Activated T-cell treated with anti-CD3 and anti-CD28 coated beads, Interleukin-2, amount 50 U/mL, for 1 hour (primary cell): ENCODE data around the gene SLCO1A2.
"Not testable (repeated sequence)": the region's sequence is repeated elsewhere in the genome, so short reads cannot be mapped to it uniquely, and the experiment has no call there.

Experiments used
- DNase-seq: peaks from one replicate; pipeline ENCODE4 v3.0.0-alpha.2; 2020

Gene SLCO1A2, protein sequence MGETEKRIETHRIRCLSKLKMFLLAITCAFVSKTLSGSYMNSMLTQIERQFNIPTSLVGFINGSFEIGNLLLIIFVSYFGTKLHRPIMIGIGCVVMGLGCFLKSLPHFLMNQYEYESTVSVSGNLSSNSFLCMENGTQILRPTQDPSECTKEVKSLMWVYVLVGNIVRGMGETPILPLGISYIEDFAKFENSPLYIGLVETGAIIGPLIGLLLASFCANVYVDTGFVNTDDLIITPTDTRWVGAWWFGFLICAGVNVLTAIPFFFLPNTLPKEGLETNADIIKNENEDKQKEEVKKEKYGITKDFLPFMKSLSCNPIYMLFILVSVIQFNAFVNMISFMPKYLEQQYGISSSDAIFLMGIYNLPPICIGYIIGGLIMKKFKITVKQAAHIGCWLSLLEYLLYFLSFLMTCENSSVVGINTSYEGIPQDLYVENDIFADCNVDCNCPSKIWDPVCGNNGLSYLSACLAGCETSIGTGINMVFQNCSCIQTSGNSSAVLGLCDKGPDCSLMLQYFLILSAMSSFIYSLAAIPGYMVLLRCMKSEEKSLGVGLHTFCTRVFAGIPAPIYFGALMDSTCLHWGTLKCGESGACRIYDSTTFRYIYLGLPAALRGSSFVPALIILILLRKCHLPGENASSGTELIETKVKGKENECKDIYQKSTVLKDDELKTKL

DNA sequence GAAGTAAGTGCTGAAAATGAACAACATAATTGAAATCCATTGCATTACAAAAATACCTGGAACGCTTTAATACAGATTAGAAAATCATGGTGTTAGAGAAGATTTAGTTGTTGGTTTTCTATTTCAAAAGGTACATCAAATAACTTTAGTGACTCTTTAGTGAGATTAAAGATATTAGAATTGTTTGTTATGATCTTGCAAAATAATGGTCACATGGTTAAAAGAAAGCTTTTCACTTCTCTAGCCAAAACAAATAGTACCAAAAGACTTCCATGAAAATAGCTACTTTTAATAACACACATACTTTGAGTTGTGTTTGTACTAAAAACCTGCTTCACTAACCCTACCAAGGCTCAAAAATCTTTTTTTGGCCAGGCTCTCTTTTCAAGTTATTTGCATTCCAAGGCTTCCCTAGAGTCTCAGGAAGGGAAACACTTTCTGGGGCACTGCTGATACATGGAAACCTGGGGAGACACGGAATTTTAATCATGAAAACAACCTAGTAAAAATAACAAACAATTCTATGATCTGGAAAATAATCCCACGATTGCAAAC lies at the start of gene SLCO1A2:
SLCO1A2 (minus strand) TSS at position 147 of the 555 bp plus-strand sequence. CDS start 270 bp downstream, outside the sequence.
- DNase-seq = no peak

DNA sequence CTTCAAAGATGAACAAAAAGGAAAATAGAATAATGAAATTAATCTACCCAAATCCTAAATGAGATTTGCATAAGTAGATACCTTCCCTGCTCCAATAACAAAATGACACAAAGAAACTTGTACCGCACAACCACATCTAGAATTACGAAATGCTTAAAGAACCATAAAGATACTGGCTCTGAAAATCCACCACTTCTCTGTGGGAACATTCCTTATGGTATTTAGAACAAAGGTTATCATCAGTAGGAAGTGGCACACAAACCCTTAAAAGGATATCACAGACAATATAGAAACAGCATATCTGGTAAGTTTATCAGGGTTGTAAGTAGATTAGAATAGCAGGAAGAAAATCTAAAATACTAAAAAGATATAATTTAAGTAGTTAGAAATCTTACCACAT lies 49.5 kb upstream of the SLCO1A2 start:
- no peak for DNase-seq

DNA sequence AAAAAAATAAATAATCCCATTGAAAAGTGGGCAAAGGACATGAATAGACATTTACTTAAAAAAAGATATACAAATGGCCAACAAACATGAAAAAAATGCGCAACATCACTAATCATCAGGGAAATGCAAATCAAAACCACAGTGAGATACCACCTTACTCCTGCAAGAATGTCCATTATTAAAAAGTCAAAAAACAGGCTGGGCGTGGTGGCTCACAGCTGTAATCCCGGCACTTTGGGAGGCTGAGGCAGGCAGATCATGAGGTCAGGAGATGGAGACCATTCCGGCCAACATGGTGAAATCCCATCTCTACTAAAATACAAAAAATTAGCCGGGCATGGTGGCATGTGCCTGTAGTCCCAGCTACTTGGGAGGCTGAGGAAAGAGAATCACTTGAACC lies 46.6 kb upstream of the SLCO1A2 start:
- DNase-seq = not testable (repeated sequence)

DNA sequence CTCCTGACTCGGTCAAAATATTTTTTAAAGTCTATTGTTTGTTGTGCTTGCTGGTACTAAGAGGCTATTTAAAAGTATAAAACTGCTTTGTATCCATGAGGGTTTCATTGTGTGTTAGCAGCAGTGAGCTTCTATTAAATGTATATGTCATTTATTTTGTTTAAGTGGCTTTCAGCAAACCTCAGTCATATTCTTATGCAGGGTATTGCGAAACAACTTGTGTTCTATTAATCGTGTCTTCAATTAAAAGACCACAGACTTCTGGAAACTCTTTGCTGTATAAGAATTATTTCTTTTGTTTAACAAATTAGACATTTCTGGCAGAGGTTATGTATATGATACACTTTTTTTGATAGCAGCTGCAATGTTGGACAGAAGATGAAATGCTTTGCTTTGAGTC lies 44.5 kb upstream of the SLCO1A2 start:
- no peak for DNase-seq

DNA sequence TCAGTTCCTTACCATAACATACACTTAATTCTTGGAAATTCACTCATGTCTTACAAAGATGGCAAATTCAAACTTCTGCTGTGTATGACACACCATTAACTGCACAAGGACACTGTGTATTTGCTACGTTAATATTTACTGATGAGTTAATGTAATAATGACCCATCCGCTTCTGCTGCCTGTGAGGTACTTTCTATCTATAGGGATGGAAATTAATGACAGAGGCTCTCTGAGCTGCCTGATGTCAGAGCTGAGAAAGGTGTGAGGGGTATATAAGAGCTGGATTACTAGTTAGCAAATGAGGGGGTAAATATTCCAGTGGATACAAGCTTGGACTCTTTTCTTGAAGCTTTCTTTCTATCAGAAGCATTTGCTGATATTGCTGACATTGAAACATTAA lies 37.9 kb upstream of the SLCO1A2 start, which contains the start of gene IAPP:
IAPP (plus strand) TSS at position 301 of the 400 bp plus-strand sequence. CDS start 450 bp downstream, outside the sequence.
- DNase-seq = no peak

DNA sequence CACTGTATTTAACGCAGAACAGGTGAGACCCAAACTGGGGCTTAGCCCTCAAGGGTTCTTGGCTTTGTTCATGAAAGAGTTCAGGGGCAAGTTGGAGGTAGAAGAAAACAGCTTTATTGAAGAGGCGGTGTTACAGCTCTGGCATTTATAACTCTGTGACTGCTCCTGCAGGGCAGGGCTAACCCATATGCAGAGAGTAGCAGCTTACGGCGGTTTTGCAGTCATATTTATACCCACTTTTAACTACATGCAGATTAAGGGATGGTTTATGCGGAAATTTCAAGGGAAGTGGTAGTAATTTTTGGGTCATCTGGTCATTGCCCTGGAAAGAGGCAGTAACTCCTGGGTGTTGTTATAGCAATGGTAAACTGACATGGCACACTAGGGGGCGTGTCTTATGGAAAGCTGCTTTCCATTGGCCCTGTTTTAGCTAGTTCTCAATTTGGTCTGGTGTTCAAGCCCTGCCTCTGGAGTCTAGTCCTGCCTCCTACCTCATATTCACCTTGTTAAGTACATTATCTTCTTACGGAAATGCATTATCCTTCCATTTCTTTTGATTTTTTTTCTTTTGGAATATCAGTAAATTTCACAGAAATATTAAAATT lies 36.2 kb upstream of the SLCO1A2 start:
- no peak for DNase-seq

DNA sequence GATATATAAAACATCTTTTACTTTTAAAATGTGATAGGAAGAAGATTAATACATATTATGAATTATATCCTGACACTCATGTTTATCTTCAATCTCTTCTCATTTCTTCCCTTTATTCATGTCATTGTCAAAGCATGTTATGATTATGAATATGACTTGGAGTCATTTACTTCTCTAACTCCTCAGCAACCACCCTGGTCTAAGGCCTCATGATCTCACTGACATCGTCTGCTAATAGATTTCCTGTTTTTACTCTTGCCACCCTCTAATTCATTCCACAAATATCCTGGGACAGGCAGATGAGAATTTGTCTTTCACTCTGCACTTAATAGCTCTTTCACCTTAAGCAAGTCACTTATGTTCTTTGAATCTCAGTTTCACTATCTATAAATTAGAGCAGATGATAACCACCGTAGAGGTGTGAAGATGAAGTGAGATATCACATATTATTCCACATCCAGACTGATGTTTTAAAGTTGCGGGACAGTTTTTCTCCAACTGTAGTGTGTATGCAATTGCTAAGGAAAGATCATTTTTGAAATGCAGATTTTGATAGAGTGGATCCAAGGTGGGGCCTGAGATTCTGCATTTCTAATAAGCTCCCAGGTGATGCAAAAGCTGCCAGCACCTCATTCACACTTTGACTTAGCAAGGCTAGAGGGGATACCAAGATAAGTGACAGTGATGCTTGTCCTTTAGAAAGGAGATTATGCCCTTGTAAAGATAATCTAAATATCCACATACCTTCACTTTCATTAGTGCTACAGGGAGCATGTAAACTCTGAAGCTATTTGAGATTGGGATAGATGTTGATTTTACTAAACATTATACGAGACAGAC lies 34.6 kb upstream of the SLCO1A2 start:
- DNase-seq = no peak

DNA sequence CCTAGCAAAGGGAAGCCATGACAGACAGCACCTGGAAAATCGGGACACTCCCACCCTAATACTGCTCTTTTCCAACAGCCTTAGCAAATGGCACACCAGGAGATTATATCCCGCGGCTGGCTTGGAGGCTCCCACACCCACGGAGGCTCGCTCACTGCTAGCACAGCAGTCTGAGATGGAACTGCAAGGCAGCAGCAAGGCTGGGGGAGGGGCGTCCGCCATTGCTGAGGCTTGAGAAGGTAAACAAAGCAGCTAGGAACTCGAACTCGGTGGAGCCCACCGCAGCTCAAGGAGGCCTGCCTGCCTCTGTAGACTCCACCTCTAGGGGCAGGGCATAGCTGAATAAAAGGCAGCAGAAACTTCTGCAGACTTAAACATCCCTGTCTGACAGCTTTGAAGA lies 25.9 kb upstream of the SLCO1A2 start:
- not testable (repeated sequence) for DNase-seq

DNA sequence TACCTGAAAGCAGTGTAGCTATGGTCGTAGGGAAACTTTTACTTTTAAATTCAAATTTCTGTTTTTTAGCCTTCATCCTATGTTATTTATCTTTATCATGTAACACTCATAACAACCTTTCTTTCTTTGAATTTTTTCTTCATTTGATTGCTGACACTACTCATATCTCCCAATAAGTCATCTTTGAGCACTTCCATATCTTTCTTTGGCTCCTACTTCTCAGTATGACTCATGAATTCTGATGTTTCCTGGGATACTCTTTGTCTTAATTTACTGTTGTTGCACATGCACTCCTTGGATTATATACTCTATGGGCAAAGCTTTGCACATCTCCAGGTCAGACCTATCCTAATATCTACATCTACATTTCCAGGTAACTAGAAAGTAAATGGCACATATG lies 19.9 kb upstream of the SLCO1A2 start:
- DNase-seq = no peak

DNA sequence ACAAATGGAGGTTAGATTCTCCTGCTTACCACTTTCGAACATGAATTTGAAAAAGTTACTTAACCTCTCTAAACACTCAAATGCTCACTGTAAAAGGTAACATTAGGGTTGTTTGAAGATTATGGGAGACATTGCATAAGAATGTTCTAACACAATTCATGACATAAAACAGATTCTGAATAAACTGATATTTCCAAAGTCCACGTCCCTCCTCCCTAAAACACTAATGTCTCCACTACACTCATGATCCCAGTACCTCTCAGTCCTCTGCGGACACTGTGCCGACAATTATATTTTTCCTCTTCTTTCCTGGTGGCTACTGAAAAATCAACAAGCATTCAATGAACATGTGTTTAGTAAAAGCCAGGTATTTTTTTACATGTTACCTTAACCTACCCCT lies 19.2 kb upstream of the SLCO1A2 start:
- DNase-seq = no peak

DNA sequence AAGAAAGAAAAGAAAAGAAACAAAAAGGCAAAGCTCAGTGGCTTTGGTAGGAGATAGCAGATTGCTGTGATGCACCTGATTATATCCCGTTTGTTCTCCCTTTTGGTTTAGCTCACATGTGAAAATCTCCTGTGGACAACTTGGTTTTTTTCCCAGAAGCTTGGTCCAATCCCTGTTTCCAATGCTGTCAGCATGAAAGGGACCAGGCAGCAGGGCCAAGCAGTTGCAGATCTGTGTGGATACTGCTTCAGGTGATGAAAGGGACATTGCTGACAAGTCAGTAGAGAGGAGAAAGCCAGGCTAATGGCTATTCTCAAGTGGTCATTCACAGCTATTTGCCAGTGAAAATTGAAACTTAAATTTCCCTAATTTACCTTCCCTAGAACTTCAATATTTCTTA lies 18.8 kb upstream of the SLCO1A2 start:
- DNase-seq = no peak

DNA sequence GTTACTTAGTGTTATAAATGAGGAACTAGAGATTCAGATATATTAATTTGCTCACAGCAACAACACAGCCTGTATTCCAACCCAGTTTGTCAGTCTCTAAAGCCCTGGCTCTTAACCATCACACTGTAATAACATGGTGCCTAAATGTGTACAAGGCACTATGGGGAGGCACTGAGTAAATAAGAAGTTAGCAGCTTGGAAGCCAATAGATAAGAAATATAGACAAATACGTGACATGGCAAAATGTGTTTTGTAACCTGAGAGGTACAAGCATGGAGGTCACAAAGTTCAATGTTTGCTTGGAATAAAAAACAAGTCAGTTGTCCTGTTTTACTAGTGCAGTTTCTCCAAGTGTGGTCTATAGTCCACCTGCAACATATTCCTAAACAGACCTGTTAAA lies 16.3 kb upstream of the SLCO1A2 start:
- no peak for DNase-seq

DNA sequence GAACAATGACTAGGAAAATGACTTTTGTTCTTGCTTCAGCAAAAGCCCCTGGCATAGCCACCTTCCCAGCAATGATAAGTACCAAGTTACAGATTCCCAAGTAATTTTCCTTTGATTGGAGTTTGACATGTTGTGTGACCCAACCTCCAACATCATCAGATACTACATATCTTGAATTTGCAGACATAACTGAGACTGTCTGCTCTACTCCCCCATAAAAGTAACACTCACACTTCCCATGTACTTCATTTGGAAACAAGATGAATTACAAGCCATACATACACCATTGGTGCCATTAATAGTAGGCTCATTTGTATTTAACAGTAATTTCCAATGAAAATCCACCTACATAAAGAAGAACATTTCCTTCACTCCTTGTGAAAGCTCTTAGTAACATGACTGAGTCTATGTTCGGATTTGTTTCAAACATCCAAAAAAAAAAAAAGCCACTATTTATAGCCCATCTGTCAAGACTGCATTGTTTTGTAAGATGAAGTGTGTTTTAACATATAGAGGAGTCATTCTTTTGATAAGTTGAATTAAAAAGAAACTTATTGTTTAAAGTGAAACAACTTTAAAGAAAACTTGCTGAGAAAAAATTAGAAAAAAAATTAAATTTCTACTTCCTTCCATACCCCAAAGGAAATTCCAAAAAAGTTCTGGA lies 12.0 kb upstream of the SLCO1A2 start:
- DNase-seq = no peak

DNA sequence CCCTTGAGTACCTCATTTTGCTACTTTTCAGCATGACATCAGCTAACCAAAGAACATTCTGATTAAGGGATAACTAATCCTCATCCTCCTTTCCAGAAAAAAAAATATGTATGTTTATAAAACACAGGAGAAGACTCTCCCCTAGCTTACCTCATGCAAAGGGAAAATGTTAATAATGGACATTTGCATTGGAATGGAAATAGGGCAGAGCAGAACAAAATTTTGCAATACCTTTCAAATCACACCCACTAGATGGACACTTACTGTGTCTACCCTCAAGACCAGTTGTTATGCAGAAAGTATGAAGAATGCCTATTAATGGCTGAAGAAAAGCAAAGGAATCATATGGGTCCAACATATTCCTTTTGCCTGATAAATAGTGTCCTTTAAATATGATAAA lies 8.9 kb upstream of the SLCO1A2 start:
- DNase-seq = no peak

DNA sequence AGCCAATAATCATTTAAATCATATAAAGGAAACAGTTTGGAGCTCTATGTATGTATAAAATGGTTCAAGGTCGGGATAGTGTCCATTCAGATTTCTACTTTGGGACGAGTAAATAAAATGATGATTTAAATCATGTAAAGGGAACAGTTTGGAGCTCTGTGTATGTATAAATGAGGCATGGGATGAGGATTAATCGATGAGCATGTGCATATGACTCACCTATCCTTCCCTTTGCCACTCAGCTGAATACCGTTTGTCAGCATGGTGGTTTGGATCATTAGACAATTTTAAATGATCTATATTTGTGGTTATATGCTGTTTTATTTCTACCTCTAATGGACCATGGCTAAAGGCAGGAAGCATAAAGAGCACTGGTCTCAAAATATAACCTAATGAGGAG lies 7.1 kb upstream of the SLCO1A2 start:
- DNase-seq = no peak

DNA sequence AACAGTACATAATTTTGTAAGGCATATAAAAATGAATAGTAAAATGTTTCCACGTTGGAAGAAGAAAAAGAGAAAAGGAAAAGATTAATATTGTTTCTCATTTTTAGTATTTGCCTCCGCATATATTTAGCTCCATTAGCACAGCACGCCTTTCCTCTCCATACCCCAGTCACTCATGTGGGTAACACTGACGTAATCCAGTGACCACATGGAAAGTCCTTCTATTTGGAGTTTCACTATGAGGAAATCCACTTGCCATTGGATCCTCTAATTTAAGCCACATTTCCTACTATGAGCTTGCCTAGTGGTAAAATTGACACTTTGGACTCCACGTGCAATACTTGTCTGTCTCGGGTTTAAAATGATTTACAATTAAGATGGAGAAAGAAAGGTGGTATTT lies 5.7 kb upstream of the SLCO1A2 start:
- DNase-seq = no peak

DNA sequence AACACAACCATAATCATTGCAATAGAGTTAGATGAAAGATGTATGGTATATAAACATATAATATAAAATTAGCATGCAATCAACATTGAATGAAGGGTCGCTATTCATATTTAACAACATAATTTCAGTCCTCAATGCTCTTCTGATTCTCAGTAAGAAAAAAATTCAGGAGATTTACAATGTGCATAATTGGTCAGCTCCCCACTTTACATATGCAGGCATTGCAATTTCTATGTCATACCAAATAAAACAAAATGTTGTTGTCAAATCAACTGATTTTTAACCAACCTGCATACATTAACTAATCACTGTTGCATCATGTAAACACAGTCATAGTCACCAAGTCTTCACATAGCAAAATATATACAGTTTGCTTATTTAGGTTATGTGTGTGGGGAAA lies 5.2 kb upstream of the SLCO1A2 start:
- no peak for DNase-seq

DNA sequence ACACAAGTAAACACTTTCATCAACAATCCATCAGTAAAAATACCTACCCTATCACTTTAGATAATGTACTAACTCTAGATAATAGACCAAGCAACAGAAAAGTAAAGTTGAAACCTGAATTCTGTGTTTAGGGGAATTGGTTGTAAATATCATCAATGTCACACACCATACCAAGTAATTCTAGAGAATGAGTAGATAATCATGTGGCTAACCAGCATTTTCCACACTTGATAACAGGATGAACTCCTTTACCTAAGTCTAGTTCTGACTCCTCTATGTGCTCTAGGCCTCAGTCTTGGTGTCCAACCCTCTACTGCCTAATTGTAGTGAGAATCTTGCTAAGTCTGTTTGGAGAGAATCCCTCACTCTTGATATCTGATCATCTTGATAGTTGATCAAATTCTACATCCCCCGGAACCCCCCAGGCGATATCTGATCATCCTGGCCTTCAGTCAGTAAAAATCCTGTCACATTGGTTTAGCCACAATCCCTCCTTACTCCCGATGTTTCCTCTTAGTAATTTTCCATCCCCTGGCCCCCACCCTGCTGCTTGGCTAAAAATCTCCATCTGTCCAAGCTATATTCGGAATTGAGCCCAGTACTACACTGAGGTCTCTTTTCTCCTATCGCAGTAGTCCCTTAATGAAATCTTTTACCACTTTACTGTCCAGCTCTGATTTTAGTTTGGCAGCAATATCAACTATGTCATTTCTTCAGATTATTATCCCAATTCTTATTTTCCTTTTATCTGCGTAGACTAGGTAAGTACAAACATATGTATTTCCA lies 3.4 kb upstream of the SLCO1A2 start:
- DNase-seq = no peak

DNA sequence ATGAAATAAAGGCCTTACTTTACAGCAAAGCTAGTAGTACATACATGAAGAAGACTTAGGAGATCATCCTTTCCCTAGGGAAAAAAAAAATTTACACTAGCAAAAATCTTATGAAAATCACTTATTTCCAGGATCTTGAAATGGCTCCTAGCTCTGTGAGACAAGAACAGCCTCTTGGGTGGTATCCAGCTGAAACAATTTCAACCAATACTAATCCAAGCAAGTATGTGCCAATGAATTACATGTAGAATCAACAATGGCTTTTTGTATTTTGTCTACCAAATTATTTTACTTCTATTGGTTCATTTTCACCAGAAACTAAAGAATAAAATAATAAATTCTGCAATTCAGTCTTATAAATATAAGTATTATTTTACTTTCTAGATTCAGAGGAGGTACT lies 2.7 kb upstream of the SLCO1A2 start:
- DNase-seq = no peak

DNA sequence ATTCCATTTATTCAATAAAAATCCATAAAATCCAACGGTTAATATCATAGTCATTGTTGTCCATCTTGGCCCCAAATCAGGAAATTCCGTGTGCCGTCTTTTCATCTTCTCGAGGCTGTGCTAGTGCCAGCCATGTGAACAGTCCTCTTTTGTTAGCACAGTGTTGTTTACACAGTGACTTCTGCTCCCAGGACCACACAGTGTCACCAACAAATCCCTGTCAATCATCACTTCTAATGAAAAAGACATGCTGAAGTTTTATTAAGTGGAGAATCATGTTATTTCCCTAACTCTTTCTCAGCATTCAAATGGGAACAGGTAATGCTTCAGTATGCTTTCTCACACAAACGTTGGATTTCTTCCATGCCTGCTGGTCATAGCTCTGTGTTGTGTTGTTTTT lies 1.9 kb upstream of the SLCO1A2 start:
- DNase-seq = no peak

DNA sequence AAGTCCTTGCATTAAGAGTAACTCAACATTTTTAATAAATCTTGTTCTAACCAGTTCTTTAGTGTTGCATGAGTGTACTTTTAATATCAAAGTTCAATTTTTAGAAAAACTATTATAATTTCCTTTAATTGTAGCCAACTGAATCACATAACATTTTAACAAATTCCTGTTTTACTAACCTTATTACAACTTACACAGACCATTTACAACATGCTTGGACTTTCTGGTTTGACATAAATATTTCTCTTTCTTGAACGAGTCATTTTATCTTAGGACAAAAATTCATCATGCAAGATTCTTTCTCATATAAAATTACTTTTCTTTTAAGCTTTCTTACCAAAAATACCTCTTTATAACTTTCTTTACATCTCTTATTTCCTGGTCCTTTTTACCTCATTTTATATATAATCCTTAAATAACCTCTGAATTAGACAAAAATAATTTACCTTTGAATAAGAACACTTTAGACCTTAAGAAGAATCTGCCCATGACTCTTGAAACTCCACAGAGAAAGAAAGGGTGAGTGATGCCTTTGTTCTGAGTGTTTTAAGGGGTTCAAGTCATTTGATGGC lies 3.9 kb downstream of the SLCO1A2 start:
- no peak for DNase-seq
